Liver (tissue), 9 donors: ENCODE measurements around the gene GPC1. TPM values are rescaled to one million over a fixed set of nuclear protein-coding genes. Genes with fewer than 3 reads are reported as not detected.

Source experiments
- DNase-seq: peaks from one replicate; pipeline ENCODE4 v3.0.0-alpha.2; 2017; ENCODE audit warnings: low spot score
- H3K27ac ChIP-seq, 2 donors: one replicate each; pipeline ENCODE4 v1.7.0; 2013; ENCODE audit warnings: inconsistent platforms in 2 of 2, low read length in 2 of 2, control low read depth in 1 of 2, low read depth in 1 of 2, mild to moderate bottlenecking in 1 of 2
- H3K27me3 ChIP-seq, 4 donors: one replicate each; pipeline versions ENCODE4 v1.6.1 to v1.7.0; 2013; ENCODE audit warnings: low read length in 3 of 4, inconsistent platforms in 1 of 4, mild to moderate bottlenecking in 1 of 4, moderate library complexity in 1 of 4; ENCODE audit not compliant: control insufficient read depth in 4 of 4, insufficient read depth in 4 of 4
- H3K36me3 ChIP-seq, 4 donors: one replicate each; pipeline versions ENCODE4 v1.6.1 to v1.7.0; 2013; ENCODE audit warnings: low read length in 3 of 4, mild to moderate bottlenecking in 3 of 4, low read depth in 1 of 4, moderate library complexity in 1 of 4; ENCODE audit not compliant: control insufficient read depth in 4 of 4, insufficient read depth in 3 of 4
- H3K4me1 ChIP-seq, 4 donors: one replicate each; pipeline versions ENCODE4 v1.6.1 to v1.7.0; 2013; ENCODE audit warnings: low read length in 3 of 4, mild to moderate bottlenecking in 3 of 4, moderate library complexity in 1 of 4; ENCODE audit not compliant: control insufficient read depth in 4 of 4, insufficient read depth in 4 of 4
- H3K4me3 ChIP-seq, 3 donors: one replicate each; pipeline versions ENCODE4 v1.6.1 to v1.7.0; 2013; ENCODE audit warnings: low read length in 3 of 3, control low read depth in 1 of 3, low read depth in 1 of 3, mild to moderate bottlenecking in 1 of 3
- H3K9ac ChIP-seq, 2 donors: one replicate each; pipeline ENCODE4 v1.7.0; 2013; ENCODE audit warnings: low read length in 2 of 2, mild to moderate bottlenecking in 2 of 2, moderate library complexity in 2 of 2, control low read depth in 1 of 2, low read depth in 1 of 2
- H3K9me3 ChIP-seq, 4 donors: one replicate each; pipeline versions ENCODE4 v1.6.1 to v1.7.0; 2013; ENCODE audit warnings: low read length in 3 of 4; ENCODE audit not compliant: control insufficient read depth in 4 of 4
- ATF3 ChIP-seq: IDR thresholded peaks from 2 replicates; pipeline ENCODE4 v1.6.1; 2016; ENCODE audit warnings: antibody characterized with exemption
- CTCF ChIP-seq: fragments of 150-350 bp; IDR thresholded peaks from 2 replicates; pipeline ENCODE4 v1.5.1; 2017; ENCODE audit warnings: improper control_type of control experiment, low read depth, low read length; ENCODE audit not compliant: missing input control
- EGR1 ChIP-seq, 2 donors: IDR thresholded peaks; 2 replicates each; pipeline ENCODE4 v1.6.1; 2016 to 2018; ENCODE audit warnings: antibody characterized with exemption in 2 of 2, low read depth in 2 of 2
- FOXA1 ChIP-seq: IDR thresholded peaks from 2 replicates; pipeline ENCODE4 v1.6.1; 2016; ENCODE audit warnings: antibody characterized with exemption
- FOXA2 ChIP-seq: IDR thresholded peaks from 2 replicates; pipeline ENCODE4 v1.6.1; 2016; ENCODE audit warnings: antibody characterized with exemption
- GABPA ChIP-seq, 2 donors: IDR thresholded peaks in 1 of 2; conservative IDR thresholded peaks in 1 of 2; 2 replicates each; pipeline ENCODE4 v1.6.1; 2016; ENCODE audit warnings: antibody characterized with exemption in 2 of 2, mild to moderate bottlenecking in 1 of 2, moderate library complexity in 1 of 2
- HNF4A ChIP-seq, 2 donors: conservative IDR thresholded peaks; 2 replicates each; pipeline ENCODE4 v1.6.1; 2016; ENCODE audit warnings: antibody characterized with exemption in 2 of 2, mild to moderate bottlenecking in 2 of 2
- HNF4G ChIP-seq: IDR thresholded peaks from 2 replicates; pipeline ENCODE4 v1.6.1; 2016; ENCODE audit warnings: antibody characterized with exemption
- JUND ChIP-seq, 2 donors: IDR thresholded peaks; 2 replicates each; pipeline ENCODE4 v1.6.1; 2016; ENCODE audit warnings: antibody characterized with exemption in 2 of 2
- MAX ChIP-seq: IDR thresholded peaks from 2 replicates; pipeline ENCODE4 v1.6.1; 2016; ENCODE audit warnings: antibody characterized with exemption
- NR2F2 ChIP-seq: IDR thresholded peaks from 2 replicates; pipeline ENCODE4 v1.6.1; 2016; ENCODE audit warnings: antibody characterized with exemption
- RAD21 ChIP-seq, 2 donors: IDR thresholded peaks; 2 replicates each; pipeline ENCODE4 v1.6.1; 2016; ENCODE audit warnings: antibody characterized with exemption in 2 of 2, mild to moderate bottlenecking in 2 of 2
- RXRA ChIP-seq, 2 donors: IDR thresholded peaks; 2 replicates each; pipeline ENCODE4 v1.6.1; 2017 to 2018; ENCODE audit warnings: antibody characterized with exemption in 2 of 2, mild to moderate bottlenecking in 1 of 2
- SP1 ChIP-seq: IDR thresholded peaks from 2 replicates; pipeline ENCODE4 v1.6.1; 2018; ENCODE audit warnings: antibody characterized with exemption, mild to moderate bottlenecking
- TAF1 ChIP-seq: conservative IDR thresholded peaks from 2 replicates; pipeline ENCODE4 v1.6.1; 2016; ENCODE audit warnings: antibody characterized with exemption, mild to moderate bottlenecking
- WGBS: extraction: QIAGEN DNeasy Blood & Tissue Kit; methylation state at CpG from one replicate; pipeline ENCODE4 v1.1.7; 2013; 5-methylcytosine and 5-hydroxymethylcytosine counted together
- polyA plus RNA-seq, 2 donors: library from polyadenylated mRNA; stranded (reverse) in 1 of 2; unstranded in 1 of 2; fragments of 200-250 nt in 1 of 2; fragments of >200 nt in 1 of 2; fragmentation: Nextera tagmentation in 1 of 2; extraction: Ambion mirVana in 1 of 2; gene quantifications; one replicate each; pipeline versions ENCODE4 v1.2.1 to v1.2.3, GENCODE V29; 2013 to 2015
- total RNA-seq, 2 donors: library from RNA; depleted of rRNA; stranded (reverse); fragments of >200 nt; gene quantifications; one replicate each; pipeline ENCODE4 v1.2.3, GENCODE V29; 2014
- TF ChIP-seq, protein P1 (sequence below): IDR thresholded peaks from 2 replicates; pipeline ENCODE4 v1.6.1; 2016; ENCODE audit warnings: antibody characterized with exemption, mild to moderate bottlenecking
- donor health status: healthy.
- donor health status: healthy.
- donor health status: healthy.
- donor health status: healthy.
- donor health status: healthy.

The GPC1 gene
- total and polyA plus RNA-seq, 4 donors, result 3.2 to 41.0 (median 9.1) TPM

GRCh38 chr2:240466579-240467148 is 31.2 kb downstream of the GPC1 start:
- 96% methylated on average over 19 of the region's 19 CpGs for WGBS
- peak; percentile 30 for DNase-seq
- Histone ChIP-seq H3K27me3 (no peaks in the 10 kb centered on the region), H3K9me3 (no peaks in the 10 kb centered on the region), H3K4me1 (no peaks in the 10 kb centered on the region), H3K4me3 (no peak overlapping the region), H3K36me3 (peaks cover 0 to 8% (median 4%) of the 10 kb centered on the region in 4 donors), H3K9ac (no peak overlapping the region), H3K27ac (no peak overlapping the region)
- TF ChIP-seq SP1 (no peak), GABPA (IDR thresholded peaks at IDR 0.05 in 1 of 2, conservative IDR thresholded peaks at IDR 0.05 in 1 of 2) (no peak), HNF4A (conservative IDR thresholded peaks at IDR 0.05) (no peak), RXRA (IDR thresholded peaks at IDR 0.05) (no peak)

- no peaks in the 10 kb centered on the region for H3K4me1 ChIP-seq
- H3K4me3 ChIP-seq, result no peak overlapping the region
- no peaks in the 10 kb centered on the region for H3K9me3 ChIP-seq
- H3K27ac ChIP-seq, result no peak overlapping the region
- DNase-seq, result no peak
- TF ChIP-seq FOXA2 (no peak), ATF3 (no peak), CTCF (no peak), JUND (IDR thresholded peaks at IDR 0.05) (no peak), FOXA1 (no peak), RAD21 (IDR thresholded peaks at IDR 0.05) (no peak), HNF4G (no peak), RXRA (IDR thresholded peaks at IDR 0.05) (no peak)
- 81% methylated on average over 12 of the region's 12 CpGs for WGBS
- H3K9ac ChIP-seq, result no peak overlapping the region
- H3K27me3 ChIP-seq, result no peaks in the 10 kb centered on the region
- peaks cover 0 to 8% (median 4%) of the 10 kb centered on the region in 4 donors for H3K36me3 ChIP-seq
Observed at GRCh38 chr2:240467149-240467642, 31.7 kb downstream of the GPC1 start.

GRCh38 chr2:240467659-240468302 is 32.3 kb downstream of the GPC1 start:
- H3K4me3 ChIP-seq, result no peak overlapping the region
- no peak overlapping the region for H3K27ac ChIP-seq
- H3K36me3 ChIP-seq, result peaks cover 0 to 8% (median 3%) of the 10 kb centered on the region in 4 donors
- no peaks in the 10 kb centered on the region for H3K9me3 ChIP-seq
- H3K27me3 ChIP-seq, result no peaks in the 10 kb centered on the region
- no peaks in the 10 kb centered on the region for H3K4me1 ChIP-seq
- 90% methylated on average over 22 of the region's 22 CpGs for WGBS
- no peak for TF ChIP-seq CTCF
- no peak for TF ChIP-seq HNF4G
- TF ChIP-seq RXRA (IDR thresholded peaks at IDR 0.05), result no peak
- no peak for TF ChIP-seq RAD21 (IDR thresholded peaks at IDR 0.05)
- TF ChIP-seq, protein P1, sequence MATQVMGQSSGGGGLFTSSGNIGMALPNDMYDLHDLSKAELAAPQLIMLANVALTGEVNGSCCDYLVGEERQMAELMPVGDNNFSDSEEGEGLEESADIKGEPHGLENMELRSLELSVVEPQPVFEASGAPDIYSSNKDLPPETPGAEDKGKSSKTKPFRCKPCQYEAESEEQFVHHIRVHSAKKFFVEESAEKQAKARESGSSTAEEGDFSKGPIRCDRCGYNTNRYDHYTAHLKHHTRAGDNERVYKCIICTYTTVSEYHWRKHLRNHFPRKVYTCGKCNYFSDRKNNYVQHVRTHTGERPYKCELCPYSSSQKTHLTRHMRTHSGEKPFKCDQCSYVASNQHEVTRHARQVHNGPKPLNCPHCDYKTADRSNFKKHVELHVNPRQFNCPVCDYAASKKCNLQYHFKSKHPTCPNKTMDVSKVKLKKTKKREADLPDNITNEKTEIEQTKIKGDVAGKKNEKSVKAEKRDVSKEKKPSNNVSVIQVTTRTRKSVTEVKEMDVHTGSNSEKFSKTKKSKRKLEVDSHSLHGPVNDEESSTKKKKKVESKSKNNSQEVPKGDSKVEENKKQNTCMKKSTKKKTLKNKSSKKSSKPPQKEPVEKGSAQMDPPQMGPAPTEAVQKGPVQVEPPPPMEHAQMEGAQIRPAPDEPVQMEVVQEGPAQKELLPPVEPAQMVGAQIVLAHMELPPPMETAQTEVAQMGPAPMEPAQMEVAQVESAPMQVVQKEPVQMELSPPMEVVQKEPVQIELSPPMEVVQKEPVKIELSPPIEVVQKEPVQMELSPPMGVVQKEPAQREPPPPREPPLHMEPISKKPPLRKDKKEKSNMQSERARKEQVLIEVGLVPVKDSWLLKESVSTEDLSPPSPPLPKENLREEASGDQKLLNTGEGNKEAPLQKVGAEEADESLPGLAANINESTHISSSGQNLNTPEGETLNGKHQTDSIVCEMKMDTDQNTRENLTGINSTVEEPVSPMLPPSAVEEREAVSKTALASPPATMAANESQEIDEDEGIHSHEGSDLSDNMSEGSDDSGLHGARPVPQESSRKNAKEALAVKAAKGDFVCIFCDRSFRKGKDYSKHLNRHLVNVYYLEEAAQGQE, result no peak
- TF ChIP-seq ATF3, result no peak
- no peak for TF ChIP-seq GABPA (IDR thresholded peaks at IDR 0.05 in 1 of 2, conservative IDR thresholded peaks at IDR 0.05 in 1 of 2)
- no peak for TF ChIP-seq NR2F2
- no peak for TF ChIP-seq EGR1 (IDR thresholded peaks at IDR 0.05; ENCODE audit: low read depth in 2 of 2)
- TF ChIP-seq FOXA1, result no peak
- TF ChIP-seq SP1, result no peak
- no peak for TF ChIP-seq HNF4A (conservative IDR thresholded peaks at IDR 0.05)
- TF ChIP-seq JUND (IDR thresholded peaks at IDR 0.05), result no peak
- TF ChIP-seq MAX, result no peak
- no peak for TF ChIP-seq TAF1
- H3K9ac ChIP-seq, result no peak overlapping the region
- DNase-seq, result no peak
